Midbrain (tissue), 1 donor: ENCODE results near the gene CTIF.

Experiments used
- DNase-seq: peaks from one replicate; lab custom pipeline; 2025; lab: John Stamatoyannopoulos, UW

Gene CTIF

DNA sequence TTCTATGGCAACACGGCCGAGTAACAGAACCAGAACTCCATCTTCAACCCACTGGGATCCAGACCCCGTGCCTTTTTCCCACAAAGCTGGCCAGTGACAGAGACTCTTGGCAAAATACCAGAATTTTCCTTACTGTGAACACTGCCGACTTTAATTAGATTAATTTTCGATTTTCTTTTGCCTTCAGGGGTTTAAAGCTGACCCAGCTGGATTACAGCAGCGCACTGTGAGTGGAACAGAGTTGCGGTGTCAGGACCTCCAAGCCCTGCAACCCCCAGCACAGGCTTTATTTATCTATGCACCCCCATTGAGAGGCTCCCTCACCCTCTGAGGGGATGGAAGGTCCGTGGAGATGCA, 36.4 kb downstream of the CTIF start:
- DNase-seq = peak; percentile 51

GRCh38 chr18:48575658-48576456, 37.0 kb downstream of the CTIF start:
- DNase-seq = peak; percentile 86

GRCh38 chr18:48576457-48576771, 37.6 kb downstream of the CTIF start:
- DNase-seq = peak; percentile 82

GRCh38 chr18:48577478-48578190, 38.8 kb downstream of the CTIF start:
- DNase-seq = no peak

DNA sequence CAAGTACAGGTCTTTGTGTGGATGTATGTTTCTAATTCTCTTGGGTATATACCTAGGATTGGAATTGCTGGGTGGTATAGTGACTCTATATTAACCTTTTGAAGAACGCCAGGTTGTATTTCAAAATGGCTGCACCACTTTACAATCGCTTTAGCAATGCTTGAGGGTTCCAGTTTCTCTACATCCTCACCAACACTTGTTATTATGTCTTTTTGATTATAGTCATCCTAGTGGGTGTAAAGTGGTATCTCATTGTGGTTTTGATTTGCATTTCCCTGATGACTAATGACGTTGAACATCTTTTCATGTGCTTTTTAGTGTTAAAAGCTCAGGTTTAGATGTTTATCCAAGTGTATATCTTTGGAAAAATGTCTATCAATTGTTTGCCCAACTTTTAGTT, 39.5 kb downstream of the CTIF start:
- no peak for DNase-seq

- DNase-seq = no peak
These were observed 41.2 kb downstream of the CTIF start for GRCh38 chr18:48580066-48580465.

- no peak for DNase-seq
These were observed 42.0 kb downstream of the CTIF start for GRCh38 chr18:48580782-48581181.

DNA sequence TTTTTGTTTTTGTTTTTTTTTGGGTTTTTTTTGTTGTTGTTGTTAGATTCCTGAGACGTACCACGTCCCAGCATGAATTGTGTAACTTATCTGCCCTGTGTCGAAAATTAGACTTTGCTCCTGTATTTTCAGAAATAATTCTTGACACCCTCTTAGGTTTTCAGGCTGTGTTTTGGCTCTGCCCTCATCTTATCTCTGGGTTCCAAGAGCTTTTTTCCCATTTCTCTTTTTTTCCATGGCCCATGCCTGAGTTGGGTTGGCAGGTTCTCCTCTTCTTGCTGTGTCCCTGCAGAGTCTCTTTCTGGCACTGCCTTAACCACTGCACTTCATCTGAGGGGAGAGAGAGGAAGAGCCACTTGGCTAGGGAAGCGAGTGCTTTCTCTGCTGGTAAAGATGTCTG, 42.4 kb downstream of the CTIF start:
- no peak for DNase-seq

DNA sequence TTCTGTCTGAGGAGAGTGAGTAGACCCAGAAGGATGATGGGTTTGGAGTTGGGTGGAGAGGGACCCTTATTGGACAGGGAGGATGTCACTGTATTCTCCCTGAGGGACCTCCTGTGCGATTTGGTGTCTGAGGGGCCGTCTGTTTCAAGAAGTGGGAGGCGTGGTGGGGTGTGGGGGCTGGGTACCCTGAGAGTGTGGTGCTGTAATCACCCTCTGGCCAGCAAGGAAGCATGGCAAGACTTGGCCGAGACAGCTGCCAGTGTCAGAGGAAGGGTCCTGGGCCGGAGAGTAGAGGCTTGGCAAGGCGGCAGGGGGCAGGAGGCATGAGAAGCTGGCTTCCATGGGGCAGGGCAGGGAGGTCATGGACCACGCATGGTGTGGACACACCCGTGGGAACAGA, 43.1 kb downstream of the CTIF start:
- DNase-seq = no peak

DNA sequence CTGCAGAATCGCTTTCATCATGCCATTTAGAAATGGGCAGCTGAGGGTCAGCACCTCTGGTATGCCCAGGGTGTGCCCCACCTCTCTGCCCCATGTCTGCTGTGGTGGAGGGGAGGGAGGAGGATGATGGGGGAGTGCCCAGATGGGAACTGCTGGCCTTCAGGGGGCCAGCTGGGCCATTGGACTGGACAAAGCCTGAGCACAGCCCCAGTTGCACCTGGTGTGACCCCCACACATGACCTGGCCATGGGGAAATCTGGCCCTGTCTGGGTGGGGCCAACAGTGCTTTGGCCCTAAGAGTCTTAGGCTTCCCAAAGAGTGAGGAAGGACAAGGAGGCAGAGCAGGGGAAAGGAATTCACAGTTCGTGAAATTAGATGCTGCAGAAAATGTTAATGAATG, 44.1 kb downstream of the CTIF start:
- no peak for DNase-seq

- no peak for DNase-seq
These were observed 44.7 kb downstream of the CTIF start for GRCh38 chr18:48583573-48583972.

- DNase-seq = peak; percentile 84
These were observed 51.1 kb downstream of the CTIF start for GRCh38 chr18:48589797-48590519.

DNA sequence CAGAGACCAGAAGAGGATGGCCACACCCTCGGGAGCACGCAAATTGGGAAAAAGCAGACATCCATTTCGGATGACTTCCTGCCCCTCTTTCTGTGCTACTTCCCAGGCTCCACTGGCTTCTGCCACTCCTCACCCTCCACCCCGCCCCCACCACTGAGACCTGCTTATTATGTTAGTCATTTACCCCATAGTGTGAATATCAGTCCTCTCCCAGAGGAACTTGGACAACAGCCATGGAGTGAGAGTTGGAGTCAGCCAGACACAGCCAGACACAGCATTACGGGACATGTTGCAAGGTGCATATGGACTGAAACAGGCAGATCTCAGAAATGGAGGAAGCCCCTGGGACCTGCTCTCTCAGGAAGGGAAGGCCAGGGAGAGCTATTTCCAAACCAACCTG, 51.8 kb downstream of the CTIF start:
- DNase-seq = no peak

DNA sequence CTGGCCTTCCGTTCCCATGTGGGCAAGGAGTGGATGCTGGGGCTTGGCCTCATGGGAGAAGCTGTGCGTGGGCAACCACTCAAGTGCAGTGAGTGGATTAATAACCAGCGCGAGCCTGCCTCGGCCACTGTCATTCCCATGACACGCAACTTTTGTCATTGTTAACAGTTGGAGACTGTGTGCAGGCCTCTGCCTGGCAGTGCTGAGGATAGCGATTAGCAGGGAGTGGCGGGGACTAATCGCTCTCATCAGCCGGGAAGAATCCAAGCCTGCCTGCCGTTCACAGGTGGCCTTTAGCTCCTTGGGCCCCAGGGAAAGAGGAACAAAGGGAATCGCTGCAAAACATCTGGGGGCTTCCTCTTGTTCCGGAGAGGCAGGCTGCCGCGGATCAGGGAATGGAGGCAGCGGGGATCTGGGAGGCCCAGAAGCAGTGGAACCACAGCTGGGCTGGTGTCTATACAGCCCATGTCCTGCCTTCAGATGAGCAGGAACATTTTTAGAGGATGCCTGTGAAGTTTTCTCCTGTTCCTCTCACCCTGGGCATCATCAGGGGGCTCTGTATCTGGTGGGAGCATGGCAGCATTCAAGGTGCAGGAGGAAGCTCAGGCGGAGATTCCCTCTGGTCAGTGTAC, 53.8 kb downstream of the CTIF start:
- peak; percentile 38 for DNase-seq

- no peak for DNase-seq
These were observed 55.8 kb downstream of the CTIF start for GRCh38 chr18:48594471-48595094.

GRCh38 chr18:48595703-48596218, 56.9 kb downstream of the CTIF start:
- no peak for DNase-seq

- no peak for DNase-seq
These were observed 58.3 kb downstream of the CTIF start for GRCh38 chr18:48597110-48597509.

GRCh38 chr18:48597671-48598070, 58.8 kb downstream of the CTIF start:
- no peak for DNase-seq

GRCh38 chr18:48599391-48599790, 60.6 kb downstream of the CTIF start:
- DNase-seq = no peak

GRCh38 chr18:48600046-48600445, 61.2 kb downstream of the CTIF start:
- DNase-seq = no peak

DNA sequence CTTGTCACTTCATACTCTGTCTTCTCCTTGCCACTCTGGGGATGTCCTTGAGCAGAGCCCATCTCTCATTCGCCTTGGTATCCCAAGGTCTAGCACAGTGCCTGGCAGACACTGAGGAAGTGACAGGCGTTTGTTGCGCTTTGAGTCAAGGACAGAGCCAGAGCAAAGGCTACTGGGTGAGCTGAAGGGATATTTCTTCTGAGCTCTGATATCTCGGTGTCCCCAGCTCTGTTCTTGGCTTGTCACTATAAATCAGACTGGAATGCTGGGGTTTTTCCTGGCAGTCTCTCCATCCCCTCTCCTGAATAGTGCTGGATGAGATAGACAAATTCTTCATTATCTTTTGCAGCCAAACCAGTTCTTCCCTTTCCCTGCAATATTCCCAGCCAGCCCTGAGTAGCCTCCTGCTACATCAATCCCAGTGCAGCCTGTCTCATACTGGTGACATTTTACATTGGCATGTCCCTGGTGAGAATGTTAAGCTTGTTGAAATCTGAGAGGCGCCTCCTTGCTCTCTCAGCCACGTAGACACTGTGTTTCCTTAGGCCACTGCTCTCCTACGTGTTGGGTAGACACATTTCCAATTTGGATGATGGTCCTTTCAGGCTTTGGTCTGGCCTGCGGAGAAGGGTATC, 61.7 kb downstream of the CTIF start:
- no peak for DNase-seq
